Endodermal cell (in vitro differentiated cells): Measurements from ENCODE around the gene MED23. TPM values are rescaled to one million over a fixed set of nuclear protein-coding genes. Genes with fewer than 3 reads are reported as not detected.

Source experiments
- DNase-seq: peaks from one replicate; pipeline ENCODE4 v3.0.0-alpha.2; 2017
- H3K27ac ChIP-seq: 2 replicates; pipeline ENCODE4 v1.5.1; 2013; ENCODE audit warnings: mild to moderate bottlenecking, low read depth, low read length, moderate library complexity
- H3K27me3 ChIP-seq: 2 replicates; pipeline ENCODE4 v1.6.1; 2013; ENCODE audit warnings: mild to moderate bottlenecking, low read length, moderate library complexity; ENCODE audit not compliant: insufficient read depth, control insufficient read depth, poor library complexity, severe bottlenecking
- H3K36me3 ChIP-seq: 2 replicates; pipeline ENCODE4 v1.7.0; 2013; ENCODE audit warnings: mild to moderate bottlenecking, low read length, moderate library complexity; ENCODE audit not compliant: control insufficient read depth, insufficient read depth
- H3K4me1 ChIP-seq: one replicate; pipeline ENCODE4 v1.7.0; 2013; ENCODE audit warnings: low read length; ENCODE audit not compliant: control insufficient read depth, insufficient read depth
- H3K4me3 ChIP-seq: 2 replicates; pipeline ENCODE4 v1.5.1; 2013; ENCODE audit warnings: mild to moderate bottlenecking, low read length, moderate library complexity
- H3K9ac ChIP-seq: 2 replicates; pipeline ENCODE4 v1.6.1; 2013; ENCODE audit warnings: mild to moderate bottlenecking, low read length, moderate library complexity; ENCODE audit not compliant: poor library complexity, severe bottlenecking; ENCODE audit errors: extremely low read depth
- H3K9me3 ChIP-seq: 2 replicates; pipeline ENCODE4 v1.6.1; 2013; ENCODE audit warnings: mild to moderate bottlenecking, low read length, moderate library complexity; ENCODE audit not compliant: control insufficient read depth
- H3K27ac Mint-ChIP-seq: 2 replicates; pipeline ENCODE4 v1.8.0; 2020; ENCODE audit warnings: mixed read lengths
- H3K27me3 Mint-ChIP-seq: 2 replicates; pipeline ENCODE4 v1.8.0; 2021; ENCODE audit warnings: mild to moderate bottlenecking, mixed read lengths; ENCODE audit not compliant: insufficient read depth
- H3K36me3 Mint-ChIP-seq: 2 replicates; pipeline ENCODE4 v1.8.0; 2020; ENCODE audit warnings: low read depth, mixed read lengths
- H3K4me1 Mint-ChIP-seq: 2 replicates; pipeline ENCODE4 v1.8.0; 2020; ENCODE audit warnings: mixed read lengths
- H3K4me3 Mint-ChIP-seq: 2 replicates; pipeline ENCODE4 v1.8.0; 2020; ENCODE audit warnings: mild to moderate bottlenecking, moderate library complexity, mixed read lengths
- H3K9me3 Mint-ChIP-seq: 2 replicates; pipeline ENCODE4 v1.8.0; 2020; ENCODE audit warnings: mild to moderate bottlenecking, mixed read lengths
- WGBS, 2 experiments: methylation state at CpG; one replicate each; pipeline versions ENCODE4 v1.1.5 to v1.1.7; 2013; ENCODE audit warnings: missing lambda C conversion rate in 2 of 2, mixed read lengths in 1 of 2; ENCODE audit not compliant: insufficient coverage in 1 of 2, insufficient read length in 1 of 2; 5-methylcytosine and 5-hydroxymethylcytosine counted together
- total RNA-seq, 2 donors: library from RNA; stranded (reverse); fragmentation: NEBNext Ultra II Directional in 1 of 2; extraction: Animal tissue kit (Norgen Biotek cat#: 25700) in 1 of 2; gene quantifications; 2 replicates in 1 of 2; 3 replicates in 1 of 2; pipeline ENCODE4 v1.2.1, GENCODE V29; 2021
- TF ChIP-seq, protein P1 (sequence below): fragments of 200-600 bp; sonication (generic); conservative IDR thresholded peaks from 2 replicates; pipeline ENCODE4 v1.5.0; 2021; ENCODE audit warnings: antibody characterized with exemption, mild to moderate bottlenecking

The MED23 gene
- total RNA-seq, 2 donors from 2014 or later: 23.3 to 26.2 TPM

DNA sequence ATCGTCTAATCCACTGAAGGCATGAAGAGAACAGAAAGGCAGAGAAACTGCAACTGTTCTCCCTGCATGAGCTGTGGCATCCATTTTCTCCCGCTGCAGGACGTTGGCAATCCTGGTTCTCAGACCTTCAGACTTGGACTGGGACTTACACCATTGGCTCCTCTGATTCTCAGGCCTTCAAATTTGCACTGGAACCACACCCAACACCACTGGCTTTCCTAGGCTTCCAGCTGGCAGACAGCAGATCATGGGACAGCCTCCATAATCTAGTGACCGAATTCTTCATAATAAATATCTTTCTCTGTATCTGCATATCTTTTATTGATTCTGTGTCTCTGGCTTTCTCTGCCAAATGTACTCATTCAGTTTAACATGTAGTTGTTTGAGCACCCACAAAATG, 69.1 kb downstream of the MED23 start:
- no peaks in the 10 kb centered on the region for H3K36me3 Mint-ChIP-seq
- Histone ChIP-seq H3K27me3 (no peaks in the 10 kb centered on the region), H3K27ac (no peak overlapping the region), H3K4me1 (no peaks in the 10 kb centered on the region), H3K9ac (no peak overlapping the region), H3K36me3 (no peaks in the 10 kb centered on the region), H3K9me3 (no peaks in the 10 kb centered on the region), H3K4me3 (no peak overlapping the region)
- H3K4me1 Mint-ChIP-seq: no peaks in the 10 kb centered on the region
- TF ChIP-seq, protein P1, sequence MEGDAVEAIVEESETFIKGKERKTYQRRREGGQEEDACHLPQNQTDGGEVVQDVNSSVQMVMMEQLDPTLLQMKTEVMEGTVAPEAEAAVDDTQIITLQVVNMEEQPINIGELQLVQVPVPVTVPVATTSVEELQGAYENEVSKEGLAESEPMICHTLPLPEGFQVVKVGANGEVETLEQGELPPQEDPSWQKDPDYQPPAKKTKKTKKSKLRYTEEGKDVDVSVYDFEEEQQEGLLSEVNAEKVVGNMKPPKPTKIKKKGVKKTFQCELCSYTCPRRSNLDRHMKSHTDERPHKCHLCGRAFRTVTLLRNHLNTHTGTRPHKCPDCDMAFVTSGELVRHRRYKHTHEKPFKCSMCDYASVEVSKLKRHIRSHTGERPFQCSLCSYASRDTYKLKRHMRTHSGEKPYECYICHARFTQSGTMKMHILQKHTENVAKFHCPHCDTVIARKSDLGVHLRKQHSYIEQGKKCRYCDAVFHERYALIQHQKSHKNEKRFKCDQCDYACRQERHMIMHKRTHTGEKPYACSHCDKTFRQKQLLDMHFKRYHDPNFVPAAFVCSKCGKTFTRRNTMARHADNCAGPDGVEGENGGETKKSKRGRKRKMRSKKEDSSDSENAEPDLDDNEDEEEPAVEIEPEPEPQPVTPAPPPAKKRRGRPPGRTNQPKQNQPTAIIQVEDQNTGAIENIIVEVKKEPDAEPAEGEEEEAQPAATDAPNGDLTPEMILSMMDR: no peak
- no peak overlapping the region for H3K4me3 Mint-ChIP-seq
- H3K9me3 Mint-ChIP-seq: peaks cover 1% of the 10 kb centered on the region
- 91 to 98% methylated on average over 3 to 4 of the region's 4 CpGs for WGBS, 2 experiments
- H3K27ac Mint-ChIP-seq: no peak overlapping the region
- DNase-seq: no peak
- peaks cover 2% of the 10 kb centered on the region for H3K27me3 Mint-ChIP-seq

DNA sequence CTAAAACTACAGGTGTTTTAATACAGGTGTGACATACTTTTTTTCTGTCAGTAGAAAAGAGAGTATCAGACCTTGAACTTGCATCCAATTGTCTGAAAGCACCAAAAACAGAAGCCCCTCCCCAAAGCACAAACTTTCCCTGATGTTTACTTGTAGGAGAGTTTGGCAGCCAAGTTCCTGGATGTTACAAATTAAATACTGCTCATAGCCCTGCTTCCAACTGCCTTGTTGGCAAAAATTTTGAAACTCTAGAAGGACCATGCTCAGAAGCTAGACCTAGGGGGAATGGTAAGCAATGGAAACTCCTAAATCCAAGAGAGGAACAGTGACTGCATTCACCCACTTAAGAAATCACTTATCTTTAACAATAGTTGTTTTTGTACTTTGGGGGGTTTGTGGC, 72.0 kb downstream of the MED23 start:
- H3K27me3 Mint-ChIP-seq: no peaks in the 10 kb centered on the region
- Histone ChIP-seq H3K27ac (no peak overlapping the region), H3K36me3 (no peaks in the 10 kb centered on the region), H3K9me3 (no peaks in the 10 kb centered on the region), H3K27me3 (no peaks in the 10 kb centered on the region), H3K4me3 (no peak overlapping the region), H3K9ac (no peak overlapping the region), H3K4me1 (no peaks in the 10 kb centered on the region)
- H3K9me3 Mint-ChIP-seq: peaks cover 1% of the 10 kb centered on the region
- no peak overlapping the region for H3K4me3 Mint-ChIP-seq
- no peaks in the 10 kb centered on the region for H3K36me3 Mint-ChIP-seq
- no peaks in the 10 kb centered on the region for H3K4me1 Mint-ChIP-seq
- TF ChIP-seq, protein P1: no peak
- DNase-seq: no peak
- no peak overlapping the region for H3K27ac Mint-ChIP-seq

DNA sequence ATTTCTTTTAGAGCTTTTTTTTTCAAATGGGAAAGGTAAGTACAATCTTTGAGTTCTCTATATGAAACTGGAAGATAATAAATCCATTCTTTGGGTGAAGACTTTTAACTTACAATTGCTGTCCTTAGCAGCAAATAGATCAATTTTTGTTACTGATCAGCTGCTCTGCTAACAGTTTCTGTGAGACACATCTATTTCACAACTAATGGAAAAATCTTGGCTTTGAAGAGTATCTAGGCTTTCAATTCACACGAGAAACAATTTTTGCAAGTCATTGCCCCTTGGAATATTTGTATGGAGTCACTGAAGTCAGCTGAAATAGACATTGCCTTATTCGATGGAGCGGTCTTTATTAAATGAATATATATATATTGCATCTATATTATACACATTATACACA, 75.5 kb downstream of the MED23 start:
- Mint-ChIP-seq H3K9me3 (no peaks in the 10 kb centered on the region), H3K27ac (no peak overlapping the region), H3K36me3 (no peaks in the 10 kb centered on the region), H3K4me3 (no peak overlapping the region), H3K27me3 (no peaks in the 10 kb centered on the region), H3K4me1 (no peaks in the 10 kb centered on the region)
- TF ChIP-seq, protein P1: no peak
- DNase-seq: no peak
- WGBS, 2 experiments: 96% methylated on average over 1 of the region's 3 CpGs; no CpG with 5 or more reads in 1 of the 2 experiments
- no peaks in the 10 kb centered on the region for H3K9me3 ChIP-seq
- no peaks in the 10 kb centered on the region for H3K36me3 ChIP-seq
- no peak overlapping the region for H3K9ac ChIP-seq
- H3K4me3 ChIP-seq: no peak overlapping the region
- H3K27me3 ChIP-seq: no peaks in the 10 kb centered on the region
- H3K4me1 ChIP-seq: no peaks in the 10 kb centered on the region
- no peak overlapping the region for H3K27ac ChIP-seq
